ENCODE results near the gene C1orf232. TPM values are rescaled to one million over a fixed set of nuclear protein-coding genes. Genes with fewer than 3 reads are reported as not detected.

Gene C1orf232
- total RNA-seq, 2 donors from 2014 or later: not detected

- Histone ChIP-seq H3K4me3 (ENCODE audit: low read length) (no peak overlapping the region), H3K27ac (ENCODE audit: low read depth, low read length) (no peak overlapping the region), H3K4me1 (ENCODE audit: control insufficient read depth, insufficient read depth, low read length) (no peaks in the 10 kb centered on the region), H3K36me3 (ENCODE audit: control insufficient read depth, insufficient read depth, low read length) (no peaks in the 10 kb centered on the region), H3K9me3 (ENCODE audit: control insufficient read depth, low read length) (no peaks in the 10 kb centered on the region), H3K27me3 (ENCODE audit: control insufficient read depth, insufficient read depth, low read length, poor library complexity, severe bottlenecking) (no peaks in the 10 kb centered on the region), H3K9ac (ENCODE audit: extremely low read depth, low read length, poor library complexity, severe bottlenecking) (no peak overlapping the region)
- peaks cover 14% of the 10 kb centered on the region for H3K9me3 Mint-ChIP-seq
- peaks cover 5% of the 10 kb centered on the region for H3K27me3 Mint-ChIP-seq (ENCODE audit: insufficient read depth)
- no peak overlapping the region for H3K27ac Mint-ChIP-seq
- WGBS, 2 experiments (ENCODE audit: insufficient coverage in 1 of 2, insufficient read length in 1 of 2): 86 to 89% methylated on average over 2 to 3 of the region's 3 CpGs
- no peak for TF ChIP-seq CTCF (conservative IDR thresholded peaks at IDR 0.05)
- H3K4me3 Mint-ChIP-seq: no peak overlapping the region
- no peak for DNase-seq
- peaks cover 6% of the 10 kb centered on the region for H3K4me1 Mint-ChIP-seq
- H3K36me3 Mint-ChIP-seq (ENCODE audit: low read depth): no peaks in the 10 kb centered on the region
Measured at GRCh38 chr1:26138974-26139558, 29.7 kb downstream of the C1orf232 start.

GRCh38 chr1:26134466-26134865, 34.3 kb downstream of the C1orf232 start:
- TF ChIP-seq CTCF (conservative IDR thresholded peaks at IDR 0.05): no peak
- H3K27me3 Mint-ChIP-seq (ENCODE audit: insufficient read depth): no peaks in the 10 kb centered on the region
- Histone ChIP-seq H3K9ac (ENCODE audit: extremely low read depth, low read length, poor library complexity, severe bottlenecking) (no peak overlapping the region), H3K27me3 (ENCODE audit: control insufficient read depth, insufficient read depth, low read length, poor library complexity, severe bottlenecking) (no peaks in the 10 kb centered on the region), H3K4me3 (ENCODE audit: low read length) (no peak overlapping the region), H3K9me3 (ENCODE audit: control insufficient read depth, low read length) (no peaks in the 10 kb centered on the region), H3K4me1 (ENCODE audit: control insufficient read depth, insufficient read depth, low read length) (no peaks in the 10 kb centered on the region), H3K36me3 (ENCODE audit: control insufficient read depth, insufficient read depth, low read length) (no peaks in the 10 kb centered on the region), H3K27ac (ENCODE audit: low read depth, low read length) (no peak overlapping the region)
- H3K4me3 Mint-ChIP-seq: no peak overlapping the region
- H3K36me3 Mint-ChIP-seq (ENCODE audit: low read depth): no peaks in the 10 kb centered on the region
- DNase-seq: no peak
- 96% methylated on average over 3 of the region's 3 CpGs; no CpG with 5 or more reads in 1 of the 2 experiments for WGBS, 2 experiments (ENCODE audit: insufficient coverage in 1 of 2, insufficient read length in 1 of 2)
- H3K9me3 Mint-ChIP-seq: peaks cover 18% of the 10 kb centered on the region
- peaks cover 6% of the 10 kb centered on the region for H3K4me1 Mint-ChIP-seq
- H3K27ac Mint-ChIP-seq: no peak overlapping the region

- 90 to 94% methylated on average over 2 of the region's 2 CpGs for WGBS, 2 experiments (ENCODE audit: insufficient coverage in 1 of 2, insufficient read length in 1 of 2)
- DNase-seq: no peak
Measured at GRCh38 chr1:26132834-26133167, 36.0 kb downstream of the C1orf232 start.

More at GRCh38 chr1:26132834-26133167, 36.0 kb downstream of the C1orf232 start:
- Histone ChIP-seq H3K27me3 (ENCODE audit: control insufficient read depth, insufficient read depth, low read length, poor library complexity, severe bottlenecking) (no peaks in the 10 kb centered on the region), H3K36me3 (ENCODE audit: control insufficient read depth, insufficient read depth, low read length) (no peaks in the 10 kb centered on the region), H3K27ac (ENCODE audit: low read depth, low read length) (no peak overlapping the region), H3K9me3 (ENCODE audit: control insufficient read depth, low read length) (no peaks in the 10 kb centered on the region), H3K9ac (ENCODE audit: extremely low read depth, low read length, poor library complexity, severe bottlenecking) (no peak overlapping the region), H3K4me1 (ENCODE audit: control insufficient read depth, insufficient read depth, low read length) (no peaks in the 10 kb centered on the region), H3K4me3 (ENCODE audit: low read length) (no peak overlapping the region)
- no peak for TF ChIP-seq CTCF (conservative IDR thresholded peaks at IDR 0.05)
- H3K4me3 Mint-ChIP-seq: no peak overlapping the region
- no peaks in the 10 kb centered on the region for H3K27me3 Mint-ChIP-seq (ENCODE audit: insufficient read depth)
- H3K4me1 Mint-ChIP-seq: peaks cover 3% of the 10 kb centered on the region
- H3K36me3 Mint-ChIP-seq (ENCODE audit: low read depth): no peaks in the 10 kb centered on the region
- H3K9me3 Mint-ChIP-seq: peaks cover 18% of the 10 kb centered on the region
- H3K27ac Mint-ChIP-seq: no peak overlapping the region
